Osteoblast (primary cell): ENCODE results near the gene PARP15. TPM values are rescaled to one million over a fixed set of nuclear protein-coding genes. Genes with fewer than 3 reads are reported as not detected.

ENCODE experiments used
- DNase-seq: peaks from one replicate; pipeline ENCODE4 v3.0.0; 2011; ENCODE audit warnings: low spot score, mixed read lengths; ENCODE audit not compliant: insufficient read length; ENCODE audit errors: missing footprints
- H2AFZ ChIP-seq: 2 replicates; pipeline ENCODE4 v1.6.0; 2011; ENCODE audit warnings: mild to moderate bottlenecking, low read length
- H3K27ac ChIP-seq: 2 replicates; pipeline ENCODE4 v1.5.1; 2011; ENCODE audit warnings: mild to moderate bottlenecking, low read depth, low read length, moderate library complexity
- H3K27me3 ChIP-seq: 2 replicates; pipeline ENCODE4 v1.6.0; 2012; ENCODE audit warnings: mild to moderate bottlenecking, control low read depth, inconsistent platforms, low read length, moderate library complexity; ENCODE audit not compliant: insufficient read depth
- H3K36me3 ChIP-seq: 2 replicates; pipeline ENCODE4 v1.5.1; 2011; ENCODE audit warnings: mild to moderate bottlenecking, low read length, control low read depth, moderate library complexity; ENCODE audit not compliant: insufficient read depth
- H3K4me1 ChIP-seq: 2 replicates; pipeline ENCODE4 v1.5.1; 2011; ENCODE audit warnings: mild to moderate bottlenecking, low read length, control low read depth, moderate library complexity; ENCODE audit not compliant: insufficient read depth
- H3K4me2 ChIP-seq: 2 replicates; pipeline ENCODE4 v1.6.0; 2011; ENCODE audit warnings: mild to moderate bottlenecking, low read length; ENCODE audit not compliant: insufficient read depth
- H3K4me3 ChIP-seq: fragments of 200-600 bp; sonication (generic); 3 replicates; pipeline ENCODE4 v1.5.1; 2012; ENCODE audit warnings: mild to moderate bottlenecking, low read length, inconsistent platforms; ENCODE audit not compliant: insufficient read depth
- H3K79me2 ChIP-seq: 2 replicates; pipeline ENCODE4 v1.6.0; 2012; ENCODE audit warnings: mild to moderate bottlenecking, low read length, control low read depth, inconsistent platforms; ENCODE audit not compliant: insufficient read depth
- H3K9me3 ChIP-seq: 2 replicates; pipeline ENCODE4 v1.5.1; 2011; ENCODE audit warnings: low read depth, low read length, control low read depth
- H4K20me1 ChIP-seq: 2 replicates; pipeline ENCODE4 v1.6.0; 2012; ENCODE audit warnings: mild to moderate bottlenecking, low read length, control low read depth; ENCODE audit not compliant: insufficient read depth
- total RNA-seq: library from RNA; depleted of rRNA; stranded (reverse); fragments of >200 nt; gene quantifications from 2 replicates; pipeline ENCODE4 v1.2.3, GENCODE V29; 2012
- TF ChIP-seq, protein P1 (sequence below): IDR thresholded peaks from 2 replicates; pipeline ENCODE4 v1.5.1; 2011; ENCODE audit warnings: mild to moderate bottlenecking, low read depth, low read length, moderate library complexity; ENCODE audit errors: extremely low read depth

The PARP15 gene
- total RNA-seq, 1 donor, result 3.6 TPM

DNA sequence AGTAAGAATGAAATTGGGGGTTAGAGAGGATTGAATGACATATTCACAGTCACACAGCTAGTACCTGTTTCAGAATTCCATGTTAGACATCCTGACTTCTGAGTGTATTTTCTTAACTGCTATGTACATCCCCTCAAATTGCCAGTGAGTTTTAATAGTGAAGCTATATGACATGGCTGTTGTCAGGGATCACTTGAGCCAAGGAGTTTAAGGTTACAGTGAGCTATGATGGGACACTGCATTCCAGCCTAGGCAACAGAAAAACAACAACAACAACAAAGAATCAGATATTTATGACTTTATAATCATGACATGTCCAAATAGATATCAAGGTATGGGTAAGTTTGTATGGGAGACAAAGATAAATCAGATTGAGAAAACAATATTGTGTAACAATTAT is 16.6 kb downstream of the PARP15 start:
- no peak overlapping the region for H2AFZ ChIP-seq
- TF ChIP-seq, protein P1, sequence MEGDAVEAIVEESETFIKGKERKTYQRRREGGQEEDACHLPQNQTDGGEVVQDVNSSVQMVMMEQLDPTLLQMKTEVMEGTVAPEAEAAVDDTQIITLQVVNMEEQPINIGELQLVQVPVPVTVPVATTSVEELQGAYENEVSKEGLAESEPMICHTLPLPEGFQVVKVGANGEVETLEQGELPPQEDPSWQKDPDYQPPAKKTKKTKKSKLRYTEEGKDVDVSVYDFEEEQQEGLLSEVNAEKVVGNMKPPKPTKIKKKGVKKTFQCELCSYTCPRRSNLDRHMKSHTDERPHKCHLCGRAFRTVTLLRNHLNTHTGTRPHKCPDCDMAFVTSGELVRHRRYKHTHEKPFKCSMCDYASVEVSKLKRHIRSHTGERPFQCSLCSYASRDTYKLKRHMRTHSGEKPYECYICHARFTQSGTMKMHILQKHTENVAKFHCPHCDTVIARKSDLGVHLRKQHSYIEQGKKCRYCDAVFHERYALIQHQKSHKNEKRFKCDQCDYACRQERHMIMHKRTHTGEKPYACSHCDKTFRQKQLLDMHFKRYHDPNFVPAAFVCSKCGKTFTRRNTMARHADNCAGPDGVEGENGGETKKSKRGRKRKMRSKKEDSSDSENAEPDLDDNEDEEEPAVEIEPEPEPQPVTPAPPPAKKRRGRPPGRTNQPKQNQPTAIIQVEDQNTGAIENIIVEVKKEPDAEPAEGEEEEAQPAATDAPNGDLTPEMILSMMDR, result no peak
- H3K9me3 ChIP-seq, result no peaks in the 10 kb centered on the region
- no peaks in the 10 kb centered on the region for H3K27me3 ChIP-seq
- H4K20me1 ChIP-seq, result no peaks in the 10 kb centered on the region
- no peaks in the 10 kb centered on the region for H3K36me3 ChIP-seq
- no peaks in the 10 kb centered on the region for H3K79me2 ChIP-seq
- H3K4me2 ChIP-seq, result no peak overlapping the region
- no peak for DNase-seq
- H3K4me3 ChIP-seq, result no peak overlapping the region
- H3K27ac ChIP-seq, result no peak overlapping the region
- no peaks in the 10 kb centered on the region for H3K4me1 ChIP-seq

DNA sequence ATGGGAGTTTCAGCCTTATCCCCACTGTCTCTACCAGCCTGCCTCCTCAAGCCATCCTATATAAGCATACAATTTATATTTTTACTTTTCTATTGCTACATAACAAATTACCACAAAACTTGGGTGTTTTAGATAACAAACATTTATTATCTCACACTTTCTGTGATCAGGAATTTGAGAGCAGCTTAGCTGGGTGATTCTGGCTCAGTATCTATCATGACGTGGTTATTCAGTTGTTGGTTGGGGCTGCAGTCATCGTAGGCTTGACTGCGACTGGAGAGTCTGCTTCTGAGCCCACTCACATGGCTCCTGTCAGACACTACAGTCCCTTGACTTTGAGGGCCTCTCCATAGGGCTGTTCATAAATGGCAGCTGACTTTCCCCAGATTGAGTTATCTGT is 20.7 kb downstream of the PARP15 start:
- H4K20me1 ChIP-seq, result no peaks in the 10 kb centered on the region
- no peaks in the 10 kb centered on the region for H3K9me3 ChIP-seq
- peak overlapping the region; percentile 53 for H2AFZ ChIP-seq
- no peaks in the 10 kb centered on the region for H3K4me1 ChIP-seq
- peak overlapping the region; percentile 23 for H3K4me2 ChIP-seq
- H3K4me3 ChIP-seq, result no peak overlapping the region
- DNase-seq, result no peak
- H3K79me2 ChIP-seq, result no peaks in the 10 kb centered on the region
- no peaks in the 10 kb centered on the region for H3K36me3 ChIP-seq
- TF ChIP-seq, protein P1, result no peak
- H3K27ac ChIP-seq, result no peak overlapping the region
- no peaks in the 10 kb centered on the region for H3K27me3 ChIP-seq

DNA sequence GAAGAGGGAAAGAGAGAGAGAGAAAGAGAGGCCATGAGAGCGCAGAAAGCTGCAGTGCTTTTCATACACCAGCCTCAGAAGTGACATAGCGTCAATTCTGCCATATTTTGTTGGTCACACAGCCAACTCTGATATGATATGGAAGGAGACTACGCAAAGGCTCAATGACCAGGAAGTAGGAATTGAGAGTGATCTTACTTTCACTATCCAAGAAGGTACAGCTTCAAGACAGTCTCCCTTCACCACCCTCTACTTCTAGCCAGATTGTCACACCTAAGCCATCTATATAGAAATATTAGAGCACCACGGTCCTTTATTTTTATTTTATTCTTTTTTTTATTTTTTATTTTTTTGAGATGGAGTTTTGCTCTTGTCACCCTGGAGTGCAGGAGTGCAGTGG is 21.1 kb downstream of the PARP15 start:
- H3K4me2 ChIP-seq, result peak overlapping the region; percentile 23
- TF ChIP-seq, protein P1, result no peak
- DNase-seq, result no peak

GRCh38 chr3:122602011-122602710 is 24.7 kb downstream of the PARP15 start:
- Histone ChIP-seq H3K27ac (no peak overlapping the region), H3K36me3 (no peaks in the 10 kb centered on the region), H3K9me3 (no peaks in the 10 kb centered on the region), H3K27me3 (no peaks in the 10 kb centered on the region), H3K4me3 (no peak overlapping the region), H4K20me1 (no peaks in the 10 kb centered on the region), H3K79me2 (no peaks in the 10 kb centered on the region), H2AFZ (no peak overlapping the region), H3K4me2 (no peak overlapping the region), H3K4me1 (no peaks in the 10 kb centered on the region)
- TF ChIP-seq, protein P1, result no peak
- DNase-seq, result no peak

More for the DNA sequence above, 21.1 kb downstream of the PARP15 start:
- Histone ChIP-seq H3K79me2 (no peaks in the 10 kb centered on the region), H2AFZ (peak overlapping the region; percentile 53), H3K27ac (no peak overlapping the region), H3K27me3 (no peaks in the 10 kb centered on the region), H3K4me1 (no peaks in the 10 kb centered on the region), H4K20me1 (no peaks in the 10 kb centered on the region), H3K9me3 (no peaks in the 10 kb centered on the region), H3K4me3 (no peak overlapping the region), H3K36me3 (no peaks in the 10 kb centered on the region)
